ENCODE data around the gene SLC1A5.

SLC1A5 gene

GRCh38 chr19:46772170-46773017, 16.0 kb downstream of the SLC1A5 start (continued):
- TF ChIP-seq ZNF26 (tag by site-specific recombination; IDR thresholded peaks at IDR 0.05) (no peak), ZNF791 (tag by site-specific recombination; IDR thresholded peaks at IDR 0.05) (no peak), ZNF24 (tag by site-specific recombination; IDR thresholded peaks at IDR 0.05) (no peak), ELK4 (IDR thresholded peaks at IDR 0.05; ENCODE audit: borderline replicate concordance, low read depth, low read length) (no peak), ZFP69B (tag by site-specific recombination; IDR thresholded peaks at IDR 0.05) (no peak), SP2 (tag by site-specific recombination; IDR thresholded peaks at IDR 0.05) (no peak), PRDM4 (tag by site-specific recombination; IDR thresholded peaks at IDR 0.05) (no peak), GLIS1 (tag by site-specific recombination; IDR thresholded peaks at IDR 0.05) (no peak), PRDM2 (tag by site-specific recombination; IDR thresholded peaks at IDR 0.05; ENCODE audit: borderline replicate concordance) (no peak), ZNF664 (tag by site-specific recombination; IDR thresholded peaks at IDR 0.05) (no peak), ATF2 (tag by site-specific recombination; IDR thresholded peaks at IDR 0.05; ENCODE audit: low read depth) (no peak), ZNF354C (tag by site-specific recombination; IDR thresholded peaks at IDR 0.05; ENCODE audit: borderline replicate concordance, low read depth) (no peak), ZNF624 (tag by site-specific recombination; IDR thresholded peaks at IDR 0.05) (no peak), AEBP2 (tag by site-specific recombination; IDR thresholded peaks at IDR 0.05; ENCODE audit: borderline replicate concordance) (no peak)

Measured in HEK293 (cell line).